Lower leg skin (tissue), 3 donors: ENCODE results near the gene LHFPL3.

Experiments
- CTCF ChIP-seq, 3 donors: fragments of 450-650 bp; IDR thresholded peaks; one replicate each; pipeline ENCODE4 v1.5.1; 2016; ENCODE audit warnings: antibody characterized with exemption in 3 of 3, mild to moderate bottlenecking in 3 of 3, moderate library complexity in 2 of 3
- POLR2A ChIP-seq, 2 donors: fragments of 450-650 bp; IDR thresholded peaks; one replicate each; pipeline ENCODE4 v1.6.1; 2016 to 2017; ENCODE audit warnings: antibody characterized with exemption in 2 of 2, mild to moderate bottlenecking in 1 of 2, moderate library complexity in 1 of 2

GRCh38 chr7:104652865-104653264 lies 324.5 kb downstream of the LHFPL3 start:
- TF ChIP-seq CTCF (IDR thresholded peaks at IDR 0.05) (no peak), POLR2A (IDR thresholded peaks at IDR 0.05) (no peak)
